K562 (cell line): ENCODE measurements around the gene DDX39A. TPM values are rescaled to one million over a fixed set of nuclear protein-coding genes. Genes with fewer than 3 reads are reported as not detected.
A peak's percentile ranks its signal among the peaks of the same experiment; 100 is the strongest.

Experiments used
- ASH1L ChIP-seq: fragments of 450-650 bp; IDR thresholded peaks from 2 replicates; pipeline ENCODE4 v1.6.1; 2018; ENCODE audit warnings: borderline replicate concordance, mild to moderate bottlenecking, low read depth; ENCODE audit not compliant: partially characterized antibody
- BRD9 ChIP-seq: fragments of 450-650 bp; IDR thresholded peaks from 2 replicates; pipeline ENCODE4 v1.6.1; 2018; ENCODE audit warnings: low read depth; ENCODE audit not compliant: partially characterized antibody
- ETS2 ChIP-seq: IDR thresholded peaks from 2 replicates; pipeline ENCODE4 v1.6.1; 2016; ENCODE audit warnings: borderline replicate concordance, missing genetic modification characterization, mild to moderate bottlenecking, moderate library complexity, missing compliant biosample characterization; ENCODE audit not compliant: poor library complexity, severe bottlenecking
- FIP1L1 ChIP-seq: fragments of 200-400 bp; formaldehyde crosslinking; IDR thresholded peaks from 2 replicates; pipeline ENCODE4 v1.6.1; 2018; ENCODE audit warnings: mild to moderate bottlenecking, low read depth, low read length; ENCODE audit not compliant: poor library complexity, severe bottlenecking
- KLF16 ChIP-seq: IDR thresholded peaks from 2 replicates; pipeline ENCODE4 v1.6.1; 2016; ENCODE audit warnings: antibody characterized with exemption
- KLF6 ChIP-seq: fragments of 250-450 bp; sonication (Bioruptor Pico); IDR thresholded peaks from 2 replicates; pipeline ENCODE4 v1.4.0; 2020; ENCODE audit warnings: mild to moderate bottlenecking, moderate library complexity, borderline replicate concordance
- MEIS2 ChIP-seq: fragments of 450-650 bp; IDR thresholded peaks from 2 replicates; pipeline ENCODE4 v1.6.1; 2014; ENCODE audit warnings: mild to moderate bottlenecking; ENCODE audit not compliant: partially characterized antibody
- NCOA4 ChIP-seq: fragments of 450-650 bp; IDR thresholded peaks from 2 replicates; pipeline ENCODE4 v1.6.1; 2018; ENCODE audit warnings: mild to moderate bottlenecking; ENCODE audit not compliant: partially characterized antibody
- NFATC3 ChIP-seq: fragments of 450-650 bp; IDR thresholded peaks from 2 replicates; pipeline ENCODE4 v1.6.1; 2017; ENCODE audit warnings: mild to moderate bottlenecking
- RUNX1 ChIP-seq: sonication (generic); IDR thresholded peaks from 2 replicates; pipeline ENCODE4 v1.6.1; 2016; ENCODE audit warnings: antibody characterized with exemption, low read depth
- SIX5 ChIP-seq, 2 experiments: IDR thresholded peaks; 2 replicates each; pipeline ENCODE4 v1.6.1; 2011; ENCODE audit warnings: low read length in 2 of 2, borderline replicate concordance in 1 of 2, low read depth in 1 of 2, mild to moderate bottlenecking in 1 of 2, moderate library complexity in 1 of 2; ENCODE audit not compliant: insufficient read depth in 1 of 2
- SOX6 ChIP-seq: fragments of 450-650 bp; IDR thresholded peaks from 2 replicates; pipeline ENCODE4 v1.6.1; 2014; ENCODE audit warnings: mild to moderate bottlenecking
- TBP ChIP-seq: optimal IDR thresholded peaks from 2 replicates; pipeline ENCODE3; 2011; ENCODE audit warnings: low read depth, low read length, improper control_type of control experiment
- TRIM24 ChIP-seq, 2 experiments: fragments of 450-650 bp; IDR thresholded peaks; 2 replicates each; pipeline ENCODE4 v1.6.1; 2016
- TSC22D4 ChIP-seq: fragments of 450-650 bp; IDR thresholded peaks from 2 replicates; pipeline ENCODE4 v1.6.1; 2016; ENCODE audit warnings: missing genetic modification characterization, missing biosample characterization, control low read depth
- ZNF263 ChIP-seq: sonication (generic); formaldehyde crosslinking; IDR thresholded peaks from 2 replicates; pipeline ENCODE4 v1.8.0; 2022; ENCODE audit warnings: mild to moderate bottlenecking, missing genetic modification reagents, borderline replicate concordance
- polyA plus RNA-seq, 8 experiments: library from polyadenylated mRNA; depleted of rRNA in 4 of 8; stranded (reverse) in 5 of 8; unstranded in 3 of 8; fragments of >200 nt; fragmentation: Nextera tagmentation in 2 of 8; fragmentation: Illumina TruSeq in 1 of 8; extraction: Ambion mirVana in 2 of 8; extraction: Trizol in 1 of 8; gene quantifications; 2 replicates each; pipeline versions ENCODE4 v1.2.1 to v1.2.3, GENCODE V29; 2011 to 2014; ENCODE audit warnings: inconsistent platforms in 1 of 8, missing spikeins in 1 of 8
- total RNA-seq, 7 experiments: library from RNA; depleted of rRNA in 6 of 7; stranded (reverse); fragments of >200 nt in 6 of 7; fragmentation: Illumina TruSeq in 2 of 7; extraction: Trizol in 2 of 7; gene quantifications; 2 replicates each; pipeline versions ENCODE4 v1.2.1 to v1.2.3, GENCODE V29; 2011 to 2021; ENCODE audit warnings: low replicate concordance in 1 of 7
- TF ChIP-seq, protein P1 (sequence below): fragments of 200-800 bp; sonication (Bioruptor generic); IDR thresholded peaks from 2 replicates; pipeline ENCODE4 v1.6.1; 2017; ENCODE audit warnings: missing genetic modification characterization, missing compliant biosample characterization
- TF ChIP-seq, protein P2 (sequence below): fragments of 450-650 bp; formaldehyde crosslinking; IDR thresholded peaks from 2 replicates; pipeline ENCODE4 v1.4.0; 2022; ENCODE audit warnings: missing genetic modification characterization
- TF ChIP-seq, protein P3 (sequence below): fragments of 450-650 bp; formaldehyde crosslinking; IDR thresholded peaks from 2 replicates; pipeline ENCODE4 v1.4.0; 2020; ENCODE audit warnings: mild to moderate bottlenecking, moderate library complexity
- TF ChIP-seq, protein P4 (sequence below): fragments of 250-450 bp; sonication (Bioruptor Pico); IDR thresholded peaks from 2 replicates; pipeline ENCODE4 v1.4.0; 2020; ENCODE audit warnings: mild to moderate bottlenecking, moderate library complexity, borderline replicate concordance

Gene DDX39A
- total and polyA plus RNA-seq, 9 of the 15 experiments (the other 6 are each of a cell fraction or from before 2014, with no cell fraction given) = 90.3 to 250 (median 188) TPM

DNA sequence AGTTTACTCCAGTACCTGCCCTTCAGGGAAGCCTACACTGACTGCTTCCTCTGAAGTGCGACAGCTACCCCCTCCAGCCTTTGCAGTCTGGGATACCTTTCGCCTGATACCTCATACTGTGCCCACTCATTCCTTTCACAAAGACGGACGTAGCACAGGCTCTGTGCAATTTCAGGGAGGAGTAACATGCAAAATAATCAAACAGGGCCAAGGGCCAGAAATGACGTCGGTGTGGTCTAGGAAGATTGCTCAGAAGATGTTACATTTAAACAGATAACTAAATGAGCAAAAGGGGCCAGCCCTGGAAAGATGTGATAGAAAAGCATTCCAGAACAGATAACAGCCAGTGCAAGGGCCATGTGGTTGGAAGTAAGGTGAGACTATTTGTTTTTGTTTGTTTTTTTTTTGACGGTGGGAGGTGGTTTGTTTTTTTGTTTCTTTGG lies 6.6 kb upstream of the DDX39A start (continued):
- TF ChIP-seq MEIS2 (no peak), NCOA4 (no peak), TRIM24 (IDR thresholded peaks at IDR 0.05) (no peak; a peak in 1 of 4 replicates), ETS2 (no peak), TBP (no peak), SIX5 (IDR thresholded peaks at IDR 0.05; ENCODE audit: borderline replicate concordance in 1 of 2, insufficient read depth in 1 of 2, low read depth in 1 of 2, low read length in 2 of 2) (no peak), ASH1L (no peak), SOX6 (peak; percentile 67), KLF16 (peak; percentile 61; the same call in 1 of the 2 replicates), BRD9 (no peak), ZNF263 (CRISPR knock-in tag) (no peak), KLF6 (no peak), TSC22D4 (tag) (no peak), FIP1L1 (no peak), NFATC3 (no peak), RUNX1 (no peak)
- TF ChIP-seq, protein P1, sequence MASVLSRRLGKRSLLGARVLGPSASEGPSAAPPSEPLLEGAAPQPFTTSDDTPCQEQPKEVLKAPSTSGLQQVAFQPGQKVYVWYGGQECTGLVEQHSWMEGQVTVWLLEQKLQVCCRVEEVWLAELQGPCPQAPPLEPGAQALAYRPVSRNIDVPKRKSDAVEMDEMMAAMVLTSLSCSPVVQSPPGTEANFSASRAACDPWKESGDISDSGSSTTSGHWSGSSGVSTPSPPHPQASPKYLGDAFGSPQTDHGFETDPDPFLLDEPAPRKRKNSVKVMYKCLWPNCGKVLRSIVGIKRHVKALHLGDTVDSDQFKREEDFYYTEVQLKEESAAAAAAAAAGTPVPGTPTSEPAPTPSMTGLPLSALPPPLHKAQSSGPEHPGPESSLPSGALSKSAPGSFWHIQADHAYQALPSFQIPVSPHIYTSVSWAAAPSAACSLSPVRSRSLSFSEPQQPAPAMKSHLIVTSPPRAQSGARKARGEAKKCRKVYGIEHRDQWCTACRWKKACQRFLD (CRISPR knock-in tag) = no peak
- TF ChIP-seq, protein P2, sequence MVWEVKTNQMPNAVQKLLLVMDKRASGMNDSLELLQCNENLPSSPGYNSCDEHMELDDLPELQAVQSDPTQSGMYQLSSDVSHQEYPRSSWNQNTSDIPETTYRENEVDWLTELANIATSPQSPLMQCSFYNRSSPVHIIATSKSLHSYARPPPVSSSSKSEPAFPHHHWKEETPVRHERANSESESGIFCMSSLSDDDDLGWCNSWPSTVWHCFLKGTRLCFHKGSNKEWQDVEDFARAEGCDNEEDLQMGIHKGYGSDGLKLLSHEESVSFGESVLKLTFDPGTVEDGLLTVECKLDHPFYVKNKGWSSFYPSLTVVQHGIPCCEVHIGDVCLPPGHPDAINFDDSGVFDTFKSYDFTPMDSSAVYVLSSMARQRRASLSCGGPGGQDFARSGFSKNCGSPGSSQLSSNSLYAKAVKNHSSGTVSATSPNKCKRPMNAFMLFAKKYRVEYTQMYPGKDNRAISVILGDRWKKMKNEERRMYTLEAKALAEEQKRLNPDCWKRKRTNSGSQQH (CRISPR knock-in tag) = no peak
- TF ChIP-seq, protein P3, sequence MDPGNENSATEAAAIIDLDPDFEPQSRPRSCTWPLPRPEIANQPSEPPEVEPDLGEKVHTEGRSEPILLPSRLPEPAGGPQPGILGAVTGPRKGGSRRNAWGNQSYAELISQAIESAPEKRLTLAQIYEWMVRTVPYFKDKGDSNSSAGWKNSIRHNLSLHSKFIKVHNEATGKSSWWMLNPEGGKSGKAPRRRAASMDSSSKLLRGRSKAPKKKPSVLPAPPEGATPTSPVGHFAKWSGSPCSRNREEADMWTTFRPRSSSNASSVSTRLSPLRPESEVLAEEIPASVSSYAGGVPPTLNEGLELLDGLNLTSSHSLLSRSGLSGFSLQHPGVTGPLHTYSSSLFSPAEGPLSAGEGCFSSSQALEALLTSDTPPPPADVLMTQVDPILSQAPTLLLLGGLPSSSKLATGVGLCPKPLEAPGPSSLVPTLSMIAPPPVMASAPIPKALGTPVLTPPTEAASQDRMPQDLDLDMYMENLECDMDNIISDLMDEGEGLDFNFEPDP (CRISPR knock-in tag) = no peak
- TF ChIP-seq, protein P4, sequence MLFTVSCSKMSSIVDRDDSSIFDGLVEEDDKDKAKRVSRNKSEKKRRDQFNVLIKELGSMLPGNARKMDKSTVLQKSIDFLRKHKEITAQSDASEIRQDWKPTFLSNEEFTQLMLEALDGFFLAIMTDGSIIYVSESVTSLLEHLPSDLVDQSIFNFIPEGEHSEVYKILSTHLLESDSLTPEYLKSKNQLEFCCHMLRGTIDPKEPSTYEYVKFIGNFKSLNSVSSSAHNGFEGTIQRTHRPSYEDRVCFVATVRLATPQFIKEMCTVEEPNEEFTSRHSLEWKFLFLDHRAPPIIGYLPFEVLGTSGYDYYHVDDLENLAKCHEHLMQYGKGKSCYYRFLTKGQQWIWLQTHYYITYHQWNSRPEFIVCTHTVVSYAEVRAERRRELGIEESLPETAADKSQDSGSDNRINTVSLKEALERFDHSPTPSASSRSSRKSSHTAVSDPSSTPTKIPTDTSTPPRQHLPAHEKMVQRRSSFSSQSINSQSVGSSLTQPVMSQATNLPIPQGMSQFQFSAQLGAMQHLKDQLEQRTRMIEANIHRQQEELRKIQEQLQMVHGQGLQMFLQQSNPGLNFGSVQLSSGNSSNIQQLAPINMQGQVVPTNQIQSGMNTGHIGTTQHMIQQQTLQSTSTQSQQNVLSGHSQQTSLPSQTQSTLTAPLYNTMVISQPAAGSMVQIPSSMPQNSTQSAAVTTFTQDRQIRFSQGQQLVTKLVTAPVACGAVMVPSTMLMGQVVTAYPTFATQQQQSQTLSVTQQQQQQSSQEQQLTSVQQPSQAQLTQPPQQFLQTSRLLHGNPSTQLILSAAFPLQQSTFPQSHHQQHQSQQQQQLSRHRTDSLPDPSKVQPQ (CRISPR knock-in tag) = no peak
